COR-L47 (cell line): Measurements from ENCODE around the gene PDE6A.
A peak's percentile ranks its signal among the peaks of the same experiment; 100 is the strongest.
"Not testable (repeated sequence)": the region's sequence is repeated elsewhere in the genome, so short reads cannot be mapped to it uniquely, and the experiment has no call there.

Source experiments
- DNase-seq: peaks from one replicate; lab custom pipeline; 2025; lab: John Stamatoyannopoulos, UW

Gene PDE6A

DNA sequence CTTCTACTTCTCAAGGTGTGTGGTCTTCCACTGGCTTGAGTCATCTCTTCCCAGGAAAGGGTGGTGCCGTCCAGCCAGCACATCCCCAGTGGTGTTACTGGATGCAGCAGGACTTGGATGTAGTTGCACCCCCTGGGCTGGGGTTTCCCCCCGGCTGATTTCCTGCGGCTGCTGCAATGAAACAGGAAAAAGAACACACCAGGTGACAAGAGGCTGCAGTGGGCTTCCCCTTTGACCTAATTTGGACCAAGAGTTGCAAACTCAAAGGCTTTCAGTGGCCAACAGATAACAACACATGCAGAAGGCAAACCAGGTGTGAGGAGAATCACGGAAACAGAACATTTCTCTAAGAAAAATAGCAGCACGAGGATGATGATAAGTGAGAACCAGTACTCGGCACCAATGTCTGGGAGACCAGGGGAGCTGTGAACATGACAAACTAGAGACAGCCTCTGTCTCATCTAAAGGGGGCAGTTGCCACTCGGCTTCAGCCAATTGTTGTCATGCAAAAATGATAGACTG lies 83.7 kb downstream of the PDE6A start:
- no peak for DNase-seq

GRCh38 chr5:149859746-149860145 lies 84.8 kb downstream of the PDE6A start:
- DNase-seq = no peak

- not testable (repeated sequence) for DNase-seq
These were observed 86.1 kb downstream of the PDE6A start for GRCh38 chr5:149858481-149858880.

- DNase-seq = peak; percentile 86
These were observed 87.1 kb downstream of the PDE6A start for GRCh38 chr5:149857499-149857898.

- DNase-seq = peak; percentile 89
These were observed 89.2 kb downstream of the PDE6A start for GRCh38 chr5:149855366-149855765.

GRCh38 chr5:149854866-149855265 lies 89.7 kb downstream of the PDE6A start:
- DNase-seq = no peak

- DNase-seq = no peak
These were observed 90.9 kb downstream of the PDE6A start for GRCh38 chr5:149853701-149854100.

- no peak for DNase-seq
These were observed 91.3 kb downstream of the PDE6A start for GRCh38 chr5:149853331-149853648.

- DNase-seq = peak; percentile 41
These were observed 91.8 kb downstream of the PDE6A start for GRCh38 chr5:149852641-149853330.

DNA sequence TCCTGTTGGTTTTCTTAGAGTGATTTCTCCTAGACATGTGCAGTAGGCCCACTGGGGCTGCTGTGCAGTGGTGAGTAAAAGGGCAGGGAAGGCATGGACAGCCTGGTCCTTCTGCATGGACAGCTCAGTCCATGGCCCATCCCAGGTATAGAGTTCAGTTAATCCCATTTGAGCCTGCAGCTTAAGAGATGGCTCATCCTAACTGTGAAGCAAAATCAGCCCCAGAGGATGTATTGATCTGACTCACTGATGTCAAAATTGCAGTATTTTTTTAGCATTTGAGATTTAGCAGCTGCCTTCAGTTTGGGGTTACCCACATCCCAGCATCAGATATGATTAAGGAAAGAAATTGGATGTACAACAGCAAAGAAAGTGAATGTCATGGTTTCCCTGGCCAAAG lies 93.4 kb downstream of the PDE6A start:
- no peak for DNase-seq

DNA sequence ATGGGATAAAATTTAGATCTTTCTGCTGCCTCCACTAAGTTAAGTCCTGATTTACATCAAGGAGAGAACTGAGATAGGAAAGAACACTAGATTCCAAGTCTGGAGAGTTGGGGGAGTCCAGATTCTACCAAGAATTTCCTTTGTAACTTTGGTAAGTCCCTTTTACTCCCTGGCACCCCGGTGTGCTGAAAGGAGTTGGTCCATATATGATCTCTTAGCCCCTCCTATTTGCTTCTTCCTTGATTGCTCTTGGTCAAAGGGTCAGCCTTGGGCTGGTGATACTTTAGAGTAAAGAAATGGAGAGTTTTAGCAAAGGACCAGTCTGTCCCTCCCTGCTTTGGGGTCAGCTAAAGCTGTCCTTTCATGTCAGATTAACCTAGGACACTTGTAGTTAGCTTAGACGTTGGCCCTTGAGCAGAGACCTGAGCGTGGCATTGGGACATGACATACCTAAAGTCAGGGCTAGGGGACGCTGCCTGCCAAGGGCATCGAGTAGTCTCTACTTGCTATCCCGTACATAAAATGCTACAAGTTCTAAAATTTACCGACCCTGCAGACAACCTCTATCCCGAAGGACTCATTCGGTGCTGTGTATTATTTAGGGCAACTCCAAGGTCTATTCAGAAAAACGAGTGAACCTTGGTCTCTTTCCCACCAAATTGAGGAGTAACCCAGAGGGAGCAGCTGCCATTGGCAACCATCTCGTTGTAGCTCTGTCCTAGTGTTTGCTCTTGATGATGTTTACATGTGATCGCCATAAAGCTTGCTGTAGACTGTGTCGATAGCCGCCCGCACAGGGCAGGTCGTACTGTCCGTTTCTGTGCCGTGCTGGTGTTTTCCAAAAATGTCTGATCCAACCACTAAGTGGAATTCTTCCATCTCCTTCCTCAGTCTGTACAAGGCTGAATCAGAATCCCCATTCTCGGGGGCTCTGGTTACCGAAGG lies 94.4 kb downstream of the PDE6A start:
- DNase-seq = no peak

GRCh38 chr5:149849280-149849965 lies 95.2 kb downstream of the PDE6A start:
- no peak for DNase-seq

GRCh38 chr5:149847611-149848010 lies 97.0 kb downstream of the PDE6A start:
- no peak for DNase-seq

GRCh38 chr5:149846021-149846420 lies 98.6 kb downstream of the PDE6A start:
- no peak for DNase-seq

- DNase-seq = no peak
These were observed 99.0 kb downstream of the PDE6A start for GRCh38 chr5:149845601-149846000.

DNA sequence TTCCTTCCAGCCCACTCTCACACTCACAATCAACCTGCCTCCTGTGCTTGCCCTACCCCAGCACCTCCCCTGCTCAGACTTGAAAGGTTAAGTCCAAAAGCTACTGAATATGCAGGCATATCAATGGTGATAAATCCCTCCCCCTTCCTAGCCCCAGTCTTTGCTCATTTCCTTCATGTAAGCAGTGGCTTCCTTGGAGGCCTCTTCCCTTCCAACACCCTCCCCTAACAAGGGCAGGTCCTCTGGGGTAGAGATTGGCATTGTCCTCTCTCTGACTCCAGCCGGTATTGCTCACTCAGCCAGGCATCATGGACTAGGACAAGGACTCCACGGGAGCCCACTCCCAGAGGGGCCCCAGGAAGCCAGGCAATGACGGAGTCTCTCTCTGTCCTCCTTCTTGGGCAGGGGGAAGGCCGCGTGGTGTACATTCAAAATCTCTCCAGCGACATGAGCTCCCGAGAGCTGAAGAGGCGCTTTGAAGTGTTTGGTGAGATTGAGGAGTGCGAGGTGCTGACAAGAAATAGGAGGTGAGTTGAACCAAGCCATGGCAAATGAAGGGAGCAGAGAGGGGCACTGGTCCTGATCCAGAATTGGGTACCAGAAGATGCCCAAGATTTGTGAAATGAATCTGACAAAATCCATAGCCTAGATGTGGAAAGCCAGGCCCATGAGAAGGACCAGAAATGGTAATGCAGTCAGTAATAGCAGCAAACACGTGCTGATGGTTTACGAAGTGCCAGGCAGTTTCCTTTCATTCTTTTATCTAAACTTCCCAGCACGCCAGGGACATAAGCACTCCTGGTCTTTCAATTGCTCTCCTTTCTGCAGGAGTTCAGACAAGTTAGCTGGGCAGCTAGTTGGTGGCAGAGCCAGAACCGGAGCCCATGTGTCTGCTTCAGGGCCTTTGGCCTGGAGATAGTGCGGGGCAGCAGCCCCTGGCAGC lies 102.5 kb downstream of the PDE6A start:
- DNase-seq = no peak

DNA sequence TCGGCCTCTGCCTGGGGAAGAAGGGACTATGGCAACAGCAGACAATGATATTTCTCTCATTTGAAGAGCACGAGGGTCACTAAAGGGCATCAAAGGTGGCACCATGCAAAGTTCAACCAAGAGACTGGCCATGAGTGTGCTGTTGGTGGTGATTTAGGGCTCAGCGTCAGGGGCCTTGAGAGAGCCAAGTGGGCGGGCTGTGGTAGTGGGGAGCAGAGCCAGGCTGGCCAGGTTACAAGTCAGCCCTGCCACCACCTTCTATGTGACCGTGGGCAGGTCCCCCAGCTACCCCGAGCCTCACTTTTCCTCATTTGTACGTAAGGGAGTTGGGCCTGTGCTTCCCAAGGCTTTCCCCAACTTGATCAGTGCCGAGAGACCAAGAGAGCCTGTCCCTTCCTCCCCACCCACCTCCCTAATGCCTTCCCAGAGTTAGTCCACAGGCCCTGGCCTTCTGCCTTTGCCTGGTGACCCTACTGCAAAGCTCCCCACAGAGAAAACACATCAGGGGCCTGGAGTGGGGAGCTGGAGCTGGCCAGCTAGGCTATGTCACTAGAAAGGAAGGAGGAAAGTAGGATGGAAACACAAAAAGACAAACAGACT lies 104.3 kb downstream of the PDE6A start:
- no peak for DNase-seq

GRCh38 chr5:149839761-149840160 lies 104.8 kb downstream of the PDE6A start:
- DNase-seq = no peak

DNA sequence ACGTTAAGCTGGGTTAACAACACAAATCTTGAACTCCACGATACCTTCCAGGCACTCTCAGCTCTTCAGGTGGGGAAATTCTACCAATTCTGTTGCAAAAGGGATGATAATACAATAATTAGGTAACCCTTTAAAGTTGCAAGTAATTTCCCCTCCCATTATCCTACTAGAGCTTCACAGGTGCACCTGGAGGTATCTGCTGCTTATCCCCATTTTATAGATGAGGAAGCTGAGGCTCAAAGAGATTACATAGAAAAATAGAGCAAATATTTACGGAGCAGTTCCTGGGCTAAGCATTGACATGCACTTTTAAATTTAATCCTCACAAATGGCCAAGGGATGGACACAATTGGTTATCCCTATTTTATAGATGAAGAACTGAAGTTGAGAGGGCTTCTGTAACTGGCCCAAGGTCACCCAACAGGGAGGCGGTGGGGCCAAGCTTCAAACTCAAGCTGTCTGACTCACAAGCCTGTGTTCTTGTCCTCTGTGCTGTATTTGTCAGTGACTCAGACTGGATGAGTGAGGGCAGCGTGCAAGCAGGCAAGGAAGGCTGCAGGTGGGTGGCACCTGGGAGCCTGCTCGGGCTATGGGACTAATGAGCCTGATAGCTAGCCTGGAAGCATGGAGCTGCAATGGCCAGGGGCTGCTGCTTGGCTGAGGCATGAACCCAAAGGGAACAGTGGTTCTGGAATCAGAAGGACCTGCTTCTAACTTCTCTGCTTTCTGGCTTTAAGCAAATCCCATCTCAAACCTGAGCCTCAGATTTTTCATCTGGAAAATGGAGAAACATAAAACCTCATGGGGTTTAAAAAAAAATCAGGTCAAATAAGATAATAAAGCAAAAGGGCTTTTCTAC lies 105.5 kb downstream of the PDE6A start:
- no peak for DNase-seq

- peak; percentile 63 for DNase-seq
These were observed 106.8 kb downstream of the PDE6A start for GRCh38 chr5:149837680-149838269.
